ENCODE data around the gene ZMYND8.
"Not testable (repeated sequence)": the region's sequence is repeated elsewhere in the genome, so short reads cannot be mapped to it uniquely, and the experiment has no call there.

The ZMYND8 gene

DNA sequence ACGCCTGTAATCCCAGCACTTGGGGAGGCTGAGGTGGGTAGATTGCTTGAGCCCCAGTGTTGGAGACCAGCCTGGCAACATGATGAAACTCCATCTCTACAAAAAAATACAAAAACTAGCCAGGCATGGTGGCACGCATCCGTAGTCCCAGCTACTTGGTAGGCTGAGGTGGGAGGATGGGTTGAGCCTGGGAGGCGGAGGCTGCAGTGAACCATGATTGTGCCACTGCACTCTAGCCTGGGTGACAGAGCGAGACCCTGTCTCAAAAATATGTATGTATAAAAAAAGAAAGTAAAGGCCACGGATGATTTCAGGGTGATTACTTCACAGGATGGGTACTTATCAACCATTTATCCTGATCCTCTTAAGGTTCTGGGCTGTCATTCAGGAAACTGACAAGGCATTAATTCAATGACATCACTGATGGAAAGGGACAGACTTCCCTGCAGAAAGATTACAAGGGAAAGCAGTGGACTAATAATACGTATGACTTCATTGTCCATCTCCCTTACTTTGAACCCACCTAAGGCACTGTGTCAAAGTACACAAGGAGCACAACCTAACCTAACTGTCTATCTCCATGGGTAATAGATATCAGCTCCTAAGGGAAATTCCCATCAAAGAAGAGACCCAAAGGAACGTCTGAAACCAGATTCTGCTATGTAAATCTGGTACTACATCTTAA is 61.2 kb downstream of the ZMYND8 start:
- DNase-seq (ENCODE audit: insufficient read length, low spot score), result no peak
- FAIRE-seq, result no peak
- TF ChIP-seq, protein P1, sequence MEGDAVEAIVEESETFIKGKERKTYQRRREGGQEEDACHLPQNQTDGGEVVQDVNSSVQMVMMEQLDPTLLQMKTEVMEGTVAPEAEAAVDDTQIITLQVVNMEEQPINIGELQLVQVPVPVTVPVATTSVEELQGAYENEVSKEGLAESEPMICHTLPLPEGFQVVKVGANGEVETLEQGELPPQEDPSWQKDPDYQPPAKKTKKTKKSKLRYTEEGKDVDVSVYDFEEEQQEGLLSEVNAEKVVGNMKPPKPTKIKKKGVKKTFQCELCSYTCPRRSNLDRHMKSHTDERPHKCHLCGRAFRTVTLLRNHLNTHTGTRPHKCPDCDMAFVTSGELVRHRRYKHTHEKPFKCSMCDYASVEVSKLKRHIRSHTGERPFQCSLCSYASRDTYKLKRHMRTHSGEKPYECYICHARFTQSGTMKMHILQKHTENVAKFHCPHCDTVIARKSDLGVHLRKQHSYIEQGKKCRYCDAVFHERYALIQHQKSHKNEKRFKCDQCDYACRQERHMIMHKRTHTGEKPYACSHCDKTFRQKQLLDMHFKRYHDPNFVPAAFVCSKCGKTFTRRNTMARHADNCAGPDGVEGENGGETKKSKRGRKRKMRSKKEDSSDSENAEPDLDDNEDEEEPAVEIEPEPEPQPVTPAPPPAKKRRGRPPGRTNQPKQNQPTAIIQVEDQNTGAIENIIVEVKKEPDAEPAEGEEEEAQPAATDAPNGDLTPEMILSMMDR (IDR thresholded peaks at IDR 0.05; ENCODE audit: insufficient read depth, missing control alignments), result no peak

DNA sequence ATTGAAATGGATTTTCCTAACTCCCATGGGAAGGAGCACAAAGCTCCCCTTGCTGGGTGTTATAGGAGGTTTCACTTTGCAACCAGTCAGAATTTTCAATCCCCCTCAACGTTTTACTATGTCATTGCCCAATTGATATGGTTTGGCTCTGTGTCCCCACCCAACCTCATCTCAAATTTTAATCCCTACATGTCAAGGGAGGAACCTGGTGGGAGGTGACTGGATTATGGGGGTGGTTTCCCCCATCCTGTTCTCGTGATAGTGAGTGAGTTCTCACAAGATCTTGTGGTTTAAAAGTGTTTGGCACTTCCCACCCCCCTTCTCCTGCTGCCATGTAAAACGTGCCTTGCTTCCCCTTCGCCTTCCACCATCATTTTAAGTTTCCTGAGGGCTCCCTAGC is 62.9 kb downstream of the ZMYND8 start:
- DNase-seq (ENCODE audit: insufficient read length, low spot score), result no peak
- FAIRE-seq, result no peak
- TF ChIP-seq, protein P1 (IDR thresholded peaks at IDR 0.05; ENCODE audit: insufficient read depth, missing control alignments), result no peak

DNA sequence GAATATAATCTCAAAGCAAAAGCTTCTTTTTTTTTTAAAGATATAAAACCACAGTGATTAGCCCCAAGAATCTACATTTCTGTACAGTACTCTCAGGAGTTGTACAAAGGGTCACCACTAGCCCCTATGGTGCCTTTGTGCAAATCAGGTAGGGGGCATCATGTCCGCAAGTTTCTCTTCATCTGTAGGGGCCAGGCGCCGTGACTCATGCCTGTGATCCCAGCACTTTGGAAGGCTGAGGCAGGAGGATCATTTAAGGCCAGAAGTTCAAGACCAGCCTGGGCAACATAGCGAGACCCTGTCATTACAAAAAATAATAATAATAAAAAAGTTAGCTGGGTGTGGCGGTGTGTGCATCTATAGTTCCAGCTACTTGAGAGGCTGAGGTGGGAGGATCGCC is 63.9 kb downstream of the ZMYND8 start:
- no peak for FAIRE-seq

DNA sequence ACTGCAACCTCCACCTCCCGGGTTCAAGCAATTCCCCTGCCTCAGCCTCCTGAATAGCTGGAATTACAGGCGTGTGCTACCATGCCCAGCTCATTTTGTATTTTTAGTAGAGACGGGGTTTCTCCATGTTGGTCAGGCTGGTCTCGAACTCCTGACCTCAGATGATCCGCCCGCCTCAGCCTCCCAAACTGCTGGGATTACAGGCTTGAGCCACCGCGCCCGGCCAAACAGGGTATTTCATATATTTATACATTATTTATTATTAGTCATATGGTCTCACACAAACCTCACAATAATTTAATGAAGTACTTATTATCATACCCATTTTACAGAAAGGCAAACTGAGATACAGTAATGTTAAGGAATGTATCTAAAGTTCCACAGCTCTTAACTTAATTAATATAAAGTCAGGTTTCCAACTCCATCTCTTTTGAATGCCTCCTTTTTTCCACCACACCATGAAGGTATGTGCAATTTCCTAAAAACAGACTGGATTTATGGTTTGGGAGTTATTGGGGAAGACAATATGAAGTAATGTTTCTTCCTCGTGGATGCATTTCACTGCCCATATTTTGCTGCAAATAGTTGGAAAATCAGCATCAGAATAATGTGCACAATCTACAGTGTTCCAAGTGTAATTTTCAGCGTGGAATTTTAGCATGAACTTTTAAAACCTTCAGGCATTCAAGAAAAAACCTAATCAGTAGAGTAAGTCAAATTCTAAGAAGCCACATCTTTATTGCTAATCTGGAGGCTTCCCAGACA is 65.7 kb downstream of the ZMYND8 start:
- FAIRE-seq (no peak), DNase-seq (ENCODE audit: insufficient read length, low spot score) (no peak)
- TF ChIP-seq, protein P1 (IDR thresholded peaks at IDR 0.05; ENCODE audit: insufficient read depth, missing control alignments), result no peak

More for the DNA sequence above, 63.9 kb downstream of the ZMYND8 start:
- TF ChIP-seq, protein P1 (IDR thresholded peaks at IDR 0.05; ENCODE audit: insufficient read depth, missing control alignments), result no peak
- DNase-seq (ENCODE audit: insufficient read length, low spot score), result no peak

DNA sequence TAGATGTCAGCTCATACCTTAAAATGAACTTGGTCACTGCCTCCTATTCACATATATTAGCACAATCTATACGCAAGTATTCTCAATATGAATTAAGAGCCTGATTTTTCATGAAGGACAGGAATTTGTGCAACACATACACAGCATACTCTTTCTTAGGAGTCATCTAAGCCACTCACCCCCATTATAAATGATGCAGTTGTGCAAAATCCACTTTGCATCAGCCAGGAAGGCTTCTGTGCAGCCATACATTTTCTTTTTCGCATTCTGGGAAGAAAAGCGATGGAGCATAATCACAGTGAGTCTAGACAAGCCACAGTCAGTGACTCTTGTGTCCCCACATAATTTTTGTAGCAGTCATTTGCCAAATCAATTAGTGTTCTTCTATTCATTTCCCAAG is 66.5 kb downstream of the ZMYND8 start:
- no peak for FAIRE-seq
- DNase-seq (ENCODE audit: insufficient read length, low spot score), result no peak
- TF ChIP-seq, protein P1 (IDR thresholded peaks at IDR 0.05; ENCODE audit: insufficient read depth, missing control alignments), result no peak

DNA sequence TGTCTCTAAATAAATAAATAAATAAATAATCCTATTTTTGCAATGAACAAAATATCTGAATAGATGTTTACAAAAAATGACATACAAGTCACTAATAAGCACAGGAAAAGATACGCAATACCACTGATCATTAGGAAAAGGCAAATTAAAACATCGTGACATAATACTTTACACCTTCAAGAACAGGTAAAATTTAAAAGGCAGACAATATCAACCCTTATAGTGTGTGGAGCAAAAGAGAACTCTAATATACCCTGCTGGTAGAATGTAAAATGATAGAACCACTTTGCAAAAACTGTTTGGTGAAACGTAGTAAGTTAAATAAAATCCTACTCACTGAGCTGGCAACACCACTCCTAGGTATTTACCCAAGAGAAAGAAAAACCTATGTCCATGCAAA is 67.4 kb downstream of the ZMYND8 start:
- DNase-seq (ENCODE audit: insufficient read length, low spot score) (no peak), FAIRE-seq (no peak)
- TF ChIP-seq, protein P1 (IDR thresholded peaks at IDR 0.05; ENCODE audit: insufficient read depth, missing control alignments), result no peak

DNA sequence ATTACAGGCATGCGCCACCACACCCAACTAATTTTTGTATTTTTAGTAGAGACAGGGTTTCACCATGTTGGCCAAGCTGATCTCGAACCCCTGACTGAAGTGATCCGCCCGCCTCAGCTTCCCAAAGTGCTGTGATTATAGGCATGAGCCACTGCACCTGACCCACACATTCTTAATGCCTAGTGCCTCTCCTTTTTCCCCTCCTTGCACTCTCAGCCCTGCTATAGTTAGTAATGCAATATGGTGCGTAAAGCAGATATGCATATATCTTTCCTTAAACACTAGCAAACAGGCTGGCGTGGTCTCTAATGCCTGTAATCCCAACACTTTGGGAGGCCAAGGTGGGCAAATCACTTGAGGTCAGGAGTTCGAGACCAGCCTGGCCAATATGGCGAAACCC is 68.0 kb downstream of the ZMYND8 start:
- not testable (repeated sequence) for FAIRE-seq; DNase-seq (ENCODE audit: insufficient read length, low spot score)
